Activated CD8-positive, alpha-beta memory T cell treated with anti-CD3 and anti-CD28 coated beads, Interleukin-2, amount 10 ng/mL, durations not matched to agents 7 days and 5 days (primary cell): ENCODE measurements around the gene STARD13. TPM values are rescaled to one million over a fixed set of nuclear protein-coding genes. Genes with fewer than 3 reads are reported as not detected.

Source experiments
- ATAC-seq: fragments of 150-1000 bp; cut with Tn5 transposase; one replicate; pipeline ENCODE4 v1.10.0; 2021; ENCODE audit warnings: moderate library complexity
- CTCF ChIA-PET: fragments of 350-600 bp; sonication (Branson Sonifier 250); formaldehyde crosslinking; loops from one replicate; lab custom pipeline; 2021; ENCODE audit warnings: antibody characterized with exemption; lab: Charles Lee
- DNase-seq: peaks from one replicate; pipeline ENCODE4 v3.0.0-alpha.2; 2020
- H3K27ac Mint-ChIP-seq: one replicate; pipeline ENCODE4 v1.8.0; 2021; ENCODE audit warnings: mild to moderate bottlenecking, mixed read lengths
- H3K27me3 Mint-ChIP-seq: one replicate; pipeline ENCODE4 v1.8.0; 2021; ENCODE audit warnings: mixed read lengths
- H3K36me3 Mint-ChIP-seq: one replicate; pipeline ENCODE4 v1.8.0; 2021; ENCODE audit warnings: mild to moderate bottlenecking, mixed read lengths
- H3K4me1 Mint-ChIP-seq: one replicate; pipeline ENCODE4 v1.8.0; 2021; ENCODE audit warnings: mixed read lengths
- H3K4me3 Mint-ChIP-seq: one replicate; pipeline ENCODE4 v1.8.0; 2021; ENCODE audit warnings: mild to moderate bottlenecking, moderate library complexity, mixed read lengths
- H3K9me3 Mint-ChIP-seq: one replicate; pipeline ENCODE4 v1.8.0; 2022; ENCODE audit warnings: low read depth, mixed read lengths
- total RNA-seq, 2 experiments: library from RNA; stranded (reverse); gene quantifications; one replicate each; pipeline ENCODE4 v1.2.3, GENCODE V29; 2021

Gene STARD13
- total RNA-seq, 2 experiments from 2014 or later: 1.2 to 1.5 TPM

DNA sequence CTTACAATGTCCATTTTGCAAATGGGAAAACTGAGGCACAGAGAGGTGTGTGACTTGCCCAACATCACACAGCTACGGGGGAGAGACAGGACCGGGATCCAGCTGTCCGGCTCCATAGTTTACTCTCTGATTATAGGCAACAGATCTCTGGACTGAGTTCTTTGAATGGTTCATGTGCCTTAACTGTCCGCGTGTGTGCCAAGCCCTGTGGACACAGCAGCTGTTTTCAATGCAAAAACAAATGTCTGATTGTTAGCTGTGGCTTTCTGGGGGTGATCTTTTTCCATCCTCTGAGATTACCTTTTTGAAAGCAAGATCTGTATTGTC is 175.2 kb downstream of the STARD13 start:
- ATAC-seq (no peak), DNase-seq (no peak)
- H3K27ac Mint-ChIP-seq: no peak overlapping the region
- H3K4me3 Mint-ChIP-seq: no peak overlapping the region
- H3K27me3 Mint-ChIP-seq: peaks cover 12% of the 10 kb centered on the region
- H3K36me3 Mint-ChIP-seq: no peaks in the 10 kb centered on the region
- no peaks in the 10 kb centered on the region for H3K4me1 Mint-ChIP-seq
- H3K9me3 Mint-ChIP-seq: no peaks in the 10 kb centered on the region
- CTCF ChIA-PET: no interaction called here

DNA sequence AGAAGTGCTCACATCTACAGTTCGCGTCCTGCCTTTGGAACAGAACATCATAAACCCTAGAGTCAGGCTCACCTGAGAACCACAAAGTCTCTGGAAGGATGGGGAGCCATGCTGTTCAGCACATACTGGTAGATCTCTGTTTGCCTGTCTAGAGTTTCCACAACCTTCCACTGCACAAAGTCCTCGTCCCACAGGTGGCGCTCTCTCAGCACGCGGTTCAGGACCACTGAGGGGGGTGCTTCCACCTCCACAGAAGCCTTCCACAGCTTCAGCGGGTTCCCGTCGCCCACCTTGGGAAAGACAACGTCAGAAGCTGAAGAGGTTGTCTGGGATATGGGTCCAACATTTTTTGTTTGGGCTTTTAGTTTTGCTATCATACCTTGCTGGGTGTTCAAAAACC is 175.8 kb downstream of the STARD13 start:
- Mint-ChIP-seq H3K4me1 (no peaks in the 10 kb centered on the region), H3K27me3 (peaks cover 9% of the 10 kb centered on the region), H3K36me3 (no peaks in the 10 kb centered on the region), H3K4me3 (no peak overlapping the region), H3K27ac (no peak overlapping the region), H3K9me3 (no peaks in the 10 kb centered on the region)
- DNase-seq: no peak
- ATAC-seq: no peak
- CTCF ChIA-PET: no interaction called here

DNA sequence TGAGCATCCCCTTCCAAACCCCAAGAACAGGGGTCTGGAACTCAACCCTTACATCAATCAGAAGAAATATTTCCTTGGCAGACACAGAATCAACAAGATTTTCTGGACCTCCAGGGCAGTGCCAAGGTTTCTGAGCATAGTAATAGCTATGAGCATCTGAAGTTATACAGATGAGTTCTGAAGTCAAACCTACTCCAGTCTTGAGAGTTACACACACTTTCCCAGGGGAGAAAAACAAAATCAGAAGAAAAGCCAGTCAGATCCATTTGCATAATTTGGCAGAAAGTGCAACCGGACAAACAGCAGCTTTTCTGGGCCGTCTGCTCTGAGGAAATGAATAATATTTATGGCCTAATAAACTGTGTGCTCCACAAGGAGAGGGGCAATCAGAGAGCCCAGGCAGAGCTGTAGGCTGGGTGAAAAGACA is 176.3 kb downstream of the STARD13 start:
- Mint-ChIP-seq H3K27me3 (peaks cover 9% of the 10 kb centered on the region), H3K4me1 (no peaks in the 10 kb centered on the region), H3K4me3 (no peak overlapping the region), H3K27ac (no peak overlapping the region), H3K36me3 (no peaks in the 10 kb centered on the region), H3K9me3 (no peaks in the 10 kb centered on the region)
- CTCF ChIA-PET: no interaction called here
- ATAC-seq (no peak), DNase-seq (no peak)

DNA sequence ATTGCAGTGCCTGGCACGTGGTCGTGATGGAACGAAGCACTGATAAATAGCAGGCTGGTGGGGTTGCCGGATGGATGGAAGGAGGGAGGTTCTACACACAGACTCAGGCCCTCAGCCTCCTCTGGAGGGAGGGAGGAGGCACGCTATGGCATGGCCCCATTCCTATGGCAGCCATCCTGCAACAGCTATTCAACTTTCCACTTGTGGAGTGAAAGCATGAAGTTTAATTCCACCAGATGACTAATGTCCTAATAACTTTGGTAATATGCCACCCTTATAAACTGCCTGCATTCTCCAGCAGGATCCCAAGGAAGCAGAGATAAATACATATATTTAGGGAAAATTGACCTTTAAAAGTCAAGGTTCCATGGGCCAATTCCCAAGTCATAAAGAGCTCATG is 176.9 kb downstream of the STARD13 start:
- H3K27ac Mint-ChIP-seq: no peak overlapping the region
- H3K36me3 Mint-ChIP-seq: no peaks in the 10 kb centered on the region
- H3K27me3 Mint-ChIP-seq: peaks cover 9% of the 10 kb centered on the region
- no peak for ATAC-seq
- no peaks in the 10 kb centered on the region for H3K4me1 Mint-ChIP-seq
- DNase-seq: no peak
- H3K4me3 Mint-ChIP-seq: no peak overlapping the region
- CTCF ChIA-PET: no interaction called here
- no peaks in the 10 kb centered on the region for H3K9me3 Mint-ChIP-seq

DNA sequence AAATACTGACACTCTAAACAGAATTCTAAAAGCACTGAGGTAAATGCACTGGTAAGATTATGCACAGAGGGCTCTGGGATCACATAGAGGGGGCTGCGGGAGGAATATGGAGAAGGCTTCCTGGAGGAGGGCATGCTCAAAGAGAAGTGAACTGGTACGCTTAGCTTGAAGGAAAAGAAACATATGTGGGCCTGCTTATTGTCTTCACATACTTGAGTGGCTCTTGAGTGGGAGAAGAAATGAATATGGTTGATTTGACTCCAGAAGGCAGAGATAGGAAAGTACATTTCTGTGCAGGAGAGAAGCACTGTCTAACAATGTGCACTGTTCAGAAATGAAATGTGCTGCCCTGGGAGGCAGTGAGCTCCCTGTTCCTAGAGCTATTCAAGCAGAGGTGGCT is 178.2 kb downstream of the STARD13 start:
- Mint-ChIP-seq H3K36me3 (no peaks in the 10 kb centered on the region), H3K4me3 (no peak overlapping the region), H3K4me1 (no peaks in the 10 kb centered on the region), H3K27ac (no peak overlapping the region), H3K9me3 (no peaks in the 10 kb centered on the region), H3K27me3 (peaks cover 9% of the 10 kb centered on the region)
- CTCF ChIA-PET: no interaction called here
- no peak for ATAC-seq
- no peak for DNase-seq

DNA sequence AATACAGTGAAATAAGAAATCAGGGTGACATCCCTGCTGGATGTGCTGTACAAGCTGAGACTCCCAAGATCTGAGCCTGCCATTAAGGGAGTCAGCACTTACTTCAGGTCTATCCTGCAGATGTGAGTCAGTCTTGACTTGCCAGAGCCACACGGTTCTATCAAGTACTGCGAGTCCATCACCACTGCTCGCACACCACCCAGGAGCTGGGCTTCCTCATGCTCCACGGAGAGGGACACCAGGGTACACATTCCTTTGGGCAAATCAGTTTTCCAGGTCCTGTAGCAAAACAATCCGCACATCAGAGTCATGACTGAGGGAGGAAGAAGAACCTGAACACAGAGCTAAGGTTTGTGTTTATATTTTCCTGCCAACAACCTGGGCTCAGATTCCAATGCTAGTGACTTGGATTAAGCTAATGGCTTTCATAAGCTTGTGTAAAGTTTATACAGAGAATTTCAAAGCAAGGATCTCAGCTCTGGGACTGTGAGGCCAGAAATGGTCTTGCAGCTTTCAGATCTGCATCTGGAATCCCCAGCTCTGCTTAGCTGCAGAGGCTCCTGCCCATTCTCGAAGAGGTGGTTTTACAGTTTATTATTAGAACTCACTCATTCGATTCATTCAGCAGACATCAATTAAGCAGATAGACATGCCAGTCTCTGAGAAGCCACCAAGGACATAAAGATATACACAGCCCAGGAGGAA is 178.7 kb downstream of the STARD13 start:
- ATAC-seq (no peak), DNase-seq (no peak)
- Mint-ChIP-seq H3K4me3 (no peak overlapping the region), H3K27ac (no peak overlapping the region), H3K36me3 (no peaks in the 10 kb centered on the region), H3K4me1 (no peaks in the 10 kb centered on the region), H3K27me3 (peaks cover 9% of the 10 kb centered on the region), H3K9me3 (no peaks in the 10 kb centered on the region)
- CTCF ChIA-PET: no interaction called here

DNA sequence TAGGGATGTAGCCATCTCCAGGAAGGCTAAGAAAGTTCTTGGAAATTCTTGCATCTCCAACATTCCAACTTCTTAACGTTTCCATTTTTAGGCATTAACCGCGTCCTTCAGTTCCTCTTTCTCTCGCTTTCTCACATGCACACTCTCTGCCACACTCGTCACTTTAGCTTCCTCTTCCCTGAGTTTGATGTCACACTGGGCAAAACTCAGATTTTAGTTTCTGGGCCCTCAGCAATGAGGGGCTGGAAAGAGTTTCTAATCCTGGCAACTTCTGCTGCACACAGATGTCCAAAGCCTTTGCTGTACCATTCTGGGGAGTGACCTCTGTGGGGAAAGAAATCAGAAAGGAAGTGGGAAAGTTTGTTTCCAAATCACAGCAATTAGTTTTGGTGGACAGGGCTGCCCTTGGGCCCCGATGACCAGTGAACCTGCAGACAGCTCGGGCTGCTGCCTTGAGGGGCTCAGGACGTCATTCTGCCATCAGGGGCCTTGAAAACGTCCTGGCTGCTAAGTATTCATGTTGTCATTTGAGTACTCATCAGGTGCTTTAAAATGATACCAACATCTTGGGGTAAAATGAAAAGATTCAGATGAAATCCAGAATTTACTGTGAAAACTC is 180.1 kb downstream of the STARD13 start:
- CTCF ChIA-PET: no interaction called here
- Mint-ChIP-seq H3K4me1 (no peaks in the 10 kb centered on the region), H3K27ac (no peak overlapping the region), H3K27me3 (peaks cover 13% of the 10 kb centered on the region), H3K9me3 (no peaks in the 10 kb centered on the region), H3K36me3 (no peaks in the 10 kb centered on the region), H3K4me3 (no peak overlapping the region)
- no peak for ATAC-seq
- DNase-seq: no peak

DNA sequence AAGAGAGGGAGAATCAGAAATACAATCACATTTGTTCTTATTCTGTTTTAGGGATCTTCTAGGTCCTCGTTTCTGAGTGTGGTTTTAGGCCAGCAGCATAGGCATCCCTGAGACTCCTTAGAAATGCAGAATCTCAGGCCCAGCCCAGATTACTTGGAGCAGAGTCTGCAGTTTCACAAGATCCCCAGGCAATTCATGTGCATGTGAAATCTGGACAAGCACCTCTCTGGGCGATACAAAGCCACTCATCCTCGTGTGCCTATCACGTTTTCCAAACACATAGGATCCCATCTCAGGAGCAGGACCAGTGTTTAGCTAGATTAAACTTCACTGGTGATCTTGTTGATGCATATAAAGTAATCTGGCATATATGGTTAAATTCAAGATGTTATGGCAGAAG is 182.1 kb downstream of the STARD13 start:
- Mint-ChIP-seq H3K27ac (no peak overlapping the region), H3K4me3 (no peak overlapping the region), H3K36me3 (no peaks in the 10 kb centered on the region), H3K9me3 (no peaks in the 10 kb centered on the region), H3K27me3 (peaks cover 15% of the 10 kb centered on the region), H3K4me1 (no peaks in the 10 kb centered on the region)
- ATAC-seq: no peak
- CTCF ChIA-PET: no interaction called here
- no peak for DNase-seq

DNA sequence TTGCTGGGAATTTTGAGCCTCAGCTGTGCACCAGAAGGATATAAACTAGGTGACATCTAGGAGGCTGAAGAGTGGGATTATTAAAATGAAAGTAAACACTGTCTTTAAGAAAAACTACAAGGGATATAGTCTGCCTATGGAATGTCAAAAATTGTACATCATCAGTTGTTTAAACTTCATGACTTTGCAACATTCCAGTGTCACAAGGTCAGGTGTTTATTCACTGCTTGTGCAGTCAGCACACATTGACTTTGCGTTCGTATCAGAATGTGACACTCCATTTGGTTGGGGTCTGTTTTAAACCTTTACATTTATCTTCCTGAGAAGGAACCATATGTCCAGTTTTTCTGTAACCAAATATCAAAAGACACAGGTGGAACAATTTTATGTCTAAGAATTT is 183.7 kb downstream of the STARD13 start:
- ATAC-seq (no peak), DNase-seq (no peak)
- Mint-ChIP-seq H3K4me1 (no peaks in the 10 kb centered on the region), H3K27me3 (peaks cover 19% of the 10 kb centered on the region), H3K36me3 (no peaks in the 10 kb centered on the region), H3K4me3 (no peak overlapping the region), H3K27ac (no peak overlapping the region), H3K9me3 (peaks cover 3% of the 10 kb centered on the region)
- CTCF ChIA-PET: no interaction called here

DNA sequence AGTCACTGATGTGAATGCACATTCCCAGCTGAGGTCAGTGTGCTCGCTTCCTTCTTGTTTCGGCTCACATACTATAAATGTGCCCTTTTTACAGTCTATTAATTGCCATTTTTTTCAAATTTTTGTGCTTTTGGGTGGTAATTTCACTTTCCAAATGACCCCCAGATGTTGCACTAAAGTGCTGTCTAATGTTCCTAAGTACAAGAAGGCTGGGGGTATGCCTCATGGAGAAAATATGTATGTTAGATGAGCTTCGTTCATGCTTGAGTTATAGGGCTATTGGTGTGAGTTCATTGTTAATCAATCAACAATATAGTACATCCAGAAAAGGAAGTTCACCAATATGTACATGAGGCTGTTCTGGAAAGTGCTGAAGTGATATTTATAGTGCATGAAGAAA is 184.7 kb downstream of the STARD13 start:
- no peak overlapping the region for H3K4me3 Mint-ChIP-seq
- H3K36me3 Mint-ChIP-seq: no peaks in the 10 kb centered on the region
- no peak for DNase-seq
- no peak overlapping the region for H3K27ac Mint-ChIP-seq
- CTCF ChIA-PET: no interaction called here
- H3K4me1 Mint-ChIP-seq: no peaks in the 10 kb centered on the region
- peaks cover 18% of the 10 kb centered on the region for H3K27me3 Mint-ChIP-seq
- H3K9me3 Mint-ChIP-seq: peaks cover 3% of the 10 kb centered on the region
- no peak for ATAC-seq

DNA sequence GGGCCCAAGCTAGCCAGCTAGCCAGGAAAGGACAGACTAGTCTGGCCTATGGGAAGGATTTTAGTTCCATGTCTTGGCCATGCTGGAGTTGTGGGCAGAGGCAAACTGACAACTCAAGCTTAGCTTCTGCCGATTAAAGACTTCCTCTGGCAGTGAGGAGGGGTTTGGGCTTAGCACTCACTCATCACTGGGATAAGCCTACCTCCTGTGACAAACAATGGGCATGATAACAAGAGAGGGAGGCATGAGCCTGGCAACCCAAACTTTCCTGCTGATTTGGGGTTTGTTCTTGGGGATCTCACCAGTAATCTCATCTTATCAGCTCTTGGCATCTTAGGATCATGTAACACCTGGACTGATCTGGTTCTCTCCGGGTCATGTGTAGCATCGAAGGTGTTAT is 185.7 kb downstream of the STARD13 start:
- ATAC-seq: no peak
- no peak overlapping the region for H3K4me3 Mint-ChIP-seq
- H3K27ac Mint-ChIP-seq: no peak overlapping the region
- no peaks in the 10 kb centered on the region for H3K36me3 Mint-ChIP-seq
- H3K4me1 Mint-ChIP-seq: no peaks in the 10 kb centered on the region
- H3K27me3 Mint-ChIP-seq: peaks cover 18% of the 10 kb centered on the region
- DNase-seq: no peak
- H3K9me3 Mint-ChIP-seq: peaks cover 3% of the 10 kb centered on the region
- CTCF ChIA-PET: no interaction called here

DNA sequence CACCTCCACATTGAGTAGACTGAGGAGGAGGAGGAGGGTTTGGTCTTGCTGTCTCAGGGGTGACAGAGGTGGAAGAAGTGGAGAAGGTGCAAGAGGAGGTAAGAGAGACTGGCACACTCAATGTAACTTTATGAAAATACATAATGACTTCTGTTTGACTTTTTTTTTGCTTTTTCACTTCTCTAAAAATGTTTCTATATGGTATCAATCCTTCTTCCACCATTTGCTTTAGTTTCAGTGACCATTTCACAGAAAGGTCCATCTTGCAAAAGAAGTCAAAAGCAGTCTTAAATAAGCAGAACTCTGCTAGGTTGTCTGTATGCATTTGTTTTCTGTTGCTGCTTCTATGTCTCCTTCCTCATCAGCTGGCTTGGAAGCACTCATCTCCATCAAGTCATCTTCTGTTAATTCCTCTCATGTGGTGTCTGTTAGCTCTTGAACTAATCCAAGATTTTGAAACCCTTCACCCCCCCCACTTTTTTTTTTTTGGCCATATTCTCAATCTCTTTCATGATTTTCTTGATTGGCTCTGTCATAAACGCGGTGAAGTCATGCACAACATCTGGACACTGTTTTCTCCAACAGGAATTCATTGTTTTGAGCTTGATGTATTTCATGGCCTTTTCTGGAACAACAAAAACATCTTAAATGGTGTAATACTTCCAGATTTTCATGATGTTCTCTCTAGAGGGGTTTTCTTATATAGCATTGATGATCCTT is 188.5 kb downstream of the STARD13 start:
- CTCF ChIA-PET: no interaction called here
- DNase-seq: no peak
- Mint-ChIP-seq H3K27ac (no peak overlapping the region), H3K9me3 (peaks cover 3% of the 10 kb centered on the region), H3K4me1 (no peaks in the 10 kb centered on the region), H3K4me3 (no peak overlapping the region), H3K36me3 (no peaks in the 10 kb centered on the region), H3K27me3 (peaks cover 18% of the 10 kb centered on the region)
- ATAC-seq: no peak

DNA sequence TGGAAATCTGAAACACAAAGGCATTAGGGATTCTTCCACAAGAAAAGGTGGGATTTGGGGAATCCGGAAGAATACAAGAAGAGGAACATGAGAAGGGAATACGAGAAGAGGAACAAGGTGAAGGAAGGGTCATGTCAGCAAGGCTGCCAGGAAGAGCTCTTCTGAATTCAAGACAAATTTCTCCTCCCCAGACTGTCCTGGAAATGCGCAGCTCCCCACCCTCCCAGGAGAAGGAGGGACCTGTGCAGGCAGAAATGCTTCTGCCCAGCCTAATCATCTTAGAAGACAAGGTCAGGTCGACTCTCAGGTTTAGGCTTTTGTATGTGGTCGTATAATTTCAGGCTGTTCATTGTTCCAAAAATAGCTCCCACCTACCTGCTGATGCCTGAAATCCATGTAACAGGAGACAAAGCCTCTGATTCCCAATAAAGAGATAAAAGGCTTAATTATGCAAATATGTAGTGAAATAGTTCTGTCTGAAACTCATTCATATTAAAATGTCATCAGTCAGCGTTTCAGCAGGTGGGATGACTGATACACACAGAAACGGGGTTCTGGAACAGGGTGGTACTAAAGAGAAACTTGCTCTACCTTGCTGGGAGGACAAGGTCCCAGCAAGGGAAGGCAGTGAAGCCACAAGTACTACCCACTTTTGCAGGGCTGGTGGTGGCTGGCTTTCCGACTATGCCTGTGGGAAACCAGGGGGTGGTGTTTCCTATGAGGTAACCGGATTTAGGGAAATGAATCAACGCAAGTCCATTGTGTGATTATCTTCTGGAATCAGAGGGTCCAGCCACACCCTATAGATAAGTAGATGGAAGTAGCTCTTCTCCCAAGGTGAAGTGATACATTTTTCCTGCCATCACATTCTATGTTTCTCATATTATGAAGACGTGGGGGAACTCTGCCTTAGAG is 193.2 kb downstream of the STARD13 start:
- Mint-ChIP-seq H3K27me3 (peaks cover 12% of the 10 kb centered on the region), H3K4me3 (no peak overlapping the region), H3K27ac (no peak overlapping the region), H3K9me3 (peaks cover 3% of the 10 kb centered on the region), H3K4me1 (no peaks in the 10 kb centered on the region), H3K36me3 (no peaks in the 10 kb centered on the region)
- CTCF ChIA-PET: no interaction called here
- ATAC-seq: no peak
- no peak for DNase-seq
